PC-9 (cell line): ENCODE results near the gene GPR22.

Source experiments
- EZH2 ChIP-seq: fragments of 200-600 bp; sonication (generic); IDR thresholded peaks from 2 replicates; pipeline ENCODE4 v1.8.0; 2017; ENCODE audit warnings: antibody characterized with exemption, low read depth
- TF ChIP-seq, protein P1 (sequence below): fragments of 200-600 bp; sonication (generic); conservative IDR thresholded peaks from 2 replicates; pipeline ENCODE4 v1.6.1; 2017; ENCODE audit warnings: mixed run types, antibody characterized with exemption, mild to moderate bottlenecking, moderate library complexity

DNA sequence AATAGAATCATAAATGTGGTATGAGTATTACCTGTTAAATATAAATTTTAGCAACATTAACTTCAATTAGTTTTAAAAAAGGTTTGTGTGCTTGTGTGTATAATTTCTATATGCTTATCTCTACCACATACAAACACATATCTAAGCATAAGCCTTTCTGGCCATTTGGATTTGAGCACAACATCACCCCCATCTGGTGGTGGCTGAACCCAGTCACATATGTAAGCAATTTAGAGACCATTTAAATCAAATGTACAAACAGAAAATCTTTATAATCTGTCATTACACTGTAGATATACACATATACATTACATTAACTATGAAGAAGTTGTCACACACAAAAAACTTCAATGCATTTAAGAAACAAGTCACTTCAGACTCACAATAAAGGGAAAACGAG is 31.7 kb downstream of the GPR22 start:
- TF ChIP-seq, protein P1, sequence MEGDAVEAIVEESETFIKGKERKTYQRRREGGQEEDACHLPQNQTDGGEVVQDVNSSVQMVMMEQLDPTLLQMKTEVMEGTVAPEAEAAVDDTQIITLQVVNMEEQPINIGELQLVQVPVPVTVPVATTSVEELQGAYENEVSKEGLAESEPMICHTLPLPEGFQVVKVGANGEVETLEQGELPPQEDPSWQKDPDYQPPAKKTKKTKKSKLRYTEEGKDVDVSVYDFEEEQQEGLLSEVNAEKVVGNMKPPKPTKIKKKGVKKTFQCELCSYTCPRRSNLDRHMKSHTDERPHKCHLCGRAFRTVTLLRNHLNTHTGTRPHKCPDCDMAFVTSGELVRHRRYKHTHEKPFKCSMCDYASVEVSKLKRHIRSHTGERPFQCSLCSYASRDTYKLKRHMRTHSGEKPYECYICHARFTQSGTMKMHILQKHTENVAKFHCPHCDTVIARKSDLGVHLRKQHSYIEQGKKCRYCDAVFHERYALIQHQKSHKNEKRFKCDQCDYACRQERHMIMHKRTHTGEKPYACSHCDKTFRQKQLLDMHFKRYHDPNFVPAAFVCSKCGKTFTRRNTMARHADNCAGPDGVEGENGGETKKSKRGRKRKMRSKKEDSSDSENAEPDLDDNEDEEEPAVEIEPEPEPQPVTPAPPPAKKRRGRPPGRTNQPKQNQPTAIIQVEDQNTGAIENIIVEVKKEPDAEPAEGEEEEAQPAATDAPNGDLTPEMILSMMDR, result peak; percentile 54
- no peak for TF ChIP-seq EZH2
